SU-DHL-6 (cell line): ENCODE results near the gene SETD4.

Source experiments
- EZH2phosphoT487 ChIP-seq: fragments of 200-600 bp; sonication (generic), shearing (Covaris generic); conservative IDR thresholded peaks from 2 replicates; pipeline ENCODE4 v1.6.1; 2018; ENCODE audit warnings: mild to moderate bottlenecking, antibody characterized with exemption, low read length, moderate library complexity, mixed read lengths
- TF ChIP-seq, protein P1 (sequence below): fragments of 200-600 bp; sonication (generic); IDR thresholded peaks from one replicate; pipeline ENCODE4 v1.5.1; 2017; ENCODE audit warnings: antibody characterized with exemption, mild to moderate bottlenecking, low read length, moderate library complexity; ENCODE audit not compliant: insufficient read depth, poor library complexity, severe bottlenecking

DNA sequence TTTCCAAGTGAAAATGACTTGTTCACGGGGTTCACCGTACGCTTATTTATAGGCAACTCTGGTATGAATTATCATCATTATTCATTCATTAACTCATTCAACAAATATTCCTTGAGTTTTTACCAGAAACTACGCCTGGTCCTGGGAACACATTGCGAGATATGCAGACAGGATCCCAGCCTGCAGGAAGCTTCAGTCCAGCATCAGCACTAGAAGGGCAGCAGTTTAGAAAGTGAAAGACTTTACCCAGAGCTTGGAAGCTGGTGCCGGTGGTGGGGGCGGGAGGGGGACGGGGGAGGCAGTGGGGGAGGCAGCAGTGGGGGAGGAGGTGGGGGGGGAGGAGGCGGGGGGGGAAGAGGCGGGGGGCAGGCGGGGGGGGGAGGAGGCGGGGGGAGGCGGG lies 55.9 kb downstream of the SETD4 start:
- TF ChIP-seq, protein P1, sequence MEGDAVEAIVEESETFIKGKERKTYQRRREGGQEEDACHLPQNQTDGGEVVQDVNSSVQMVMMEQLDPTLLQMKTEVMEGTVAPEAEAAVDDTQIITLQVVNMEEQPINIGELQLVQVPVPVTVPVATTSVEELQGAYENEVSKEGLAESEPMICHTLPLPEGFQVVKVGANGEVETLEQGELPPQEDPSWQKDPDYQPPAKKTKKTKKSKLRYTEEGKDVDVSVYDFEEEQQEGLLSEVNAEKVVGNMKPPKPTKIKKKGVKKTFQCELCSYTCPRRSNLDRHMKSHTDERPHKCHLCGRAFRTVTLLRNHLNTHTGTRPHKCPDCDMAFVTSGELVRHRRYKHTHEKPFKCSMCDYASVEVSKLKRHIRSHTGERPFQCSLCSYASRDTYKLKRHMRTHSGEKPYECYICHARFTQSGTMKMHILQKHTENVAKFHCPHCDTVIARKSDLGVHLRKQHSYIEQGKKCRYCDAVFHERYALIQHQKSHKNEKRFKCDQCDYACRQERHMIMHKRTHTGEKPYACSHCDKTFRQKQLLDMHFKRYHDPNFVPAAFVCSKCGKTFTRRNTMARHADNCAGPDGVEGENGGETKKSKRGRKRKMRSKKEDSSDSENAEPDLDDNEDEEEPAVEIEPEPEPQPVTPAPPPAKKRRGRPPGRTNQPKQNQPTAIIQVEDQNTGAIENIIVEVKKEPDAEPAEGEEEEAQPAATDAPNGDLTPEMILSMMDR, result no peak
- TF ChIP-seq EZH2phosphoT487, result no peak
